ENCODE data around the gene PRKCE. TPM values are rescaled to one million over a fixed set of nuclear protein-coding genes. Genes with fewer than 3 reads are reported as not detected.

PRKCE gene
- total RNA-seq, 2 experiments from 2014 or later = 17.0 to 42.1 TPM

GRCh38 chr2:45904946-45905631 lies 253.6 kb downstream of the PRKCE start:
- CTCF ChIA-PET (ENCODE audit: unreplicated experiment) = no interaction called here
- Histone ChIP-seq H3K9me2 (ENCODE audit: insufficient read depth, low read length) (no peaks in the 10 kb centered on the region), H2AFZ (ENCODE audit: low read length) (no peak overlapping the region), H3K4me1 (ENCODE audit: insufficient read depth, low read length, poor library complexity, severe bottlenecking) (peaks cover 10% of the 10 kb centered on the region), H3K4me3 (ENCODE audit: low read depth, low read length, poor library complexity, severe bottlenecking) (no peak overlapping the region), H3K79me2 (ENCODE audit: insufficient read depth, low read depth, low read length) (no peaks in the 10 kb centered on the region), H3K36me3 (ENCODE audit: insufficient read depth, low read length) (no peaks in the 10 kb centered on the region), H4K20me1 (ENCODE audit: insufficient read depth, low read length) (no peaks in the 10 kb centered on the region), H3K4me2 (ENCODE audit: low read length) (no peak overlapping the region), H3K9me3 (ENCODE audit: low read length) (no peaks in the 10 kb centered on the region), H3K27ac (ENCODE audit: low read depth, low read length, poor library complexity, severe bottlenecking) (no peak overlapping the region)
- TF ChIP-seq CTCF (conservative IDR thresholded peaks at IDR 0.05; ENCODE audit: low read length) (no peak), EZH2phosphoT487 (IDR thresholded peaks at IDR 0.05; ENCODE audit: borderline replicate concordance, low read depth, low read length) (no peak)
- POLR2A ChIA-PET = interaction anchor here (0.7 kb wide), 2 partner anchors 19 to 36 kb away, joined by 3 read pairs; no protein-coding TSS in a partner anchor
- DNase-seq (ENCODE audit: low spot score) = no peak
- BruUV-seq (replicated peaks) = no TSS peak
- intact Hi-C loops (cut with micrococcal nuclease; ENCODE audit: unreplicated experiment) = no loop called here

GRCh38 chr2:45905632-45905958 lies 254.1 kb downstream of the PRKCE start:
- no peak overlapping the region for H3K27ac ChIP-seq (ENCODE audit: low read depth, low read length, poor library complexity, severe bottlenecking)
- no peaks in the 10 kb centered on the region for H4K20me1 ChIP-seq (ENCODE audit: insufficient read depth, low read length)
- no peaks in the 10 kb centered on the region for H3K9me3 ChIP-seq (ENCODE audit: low read length)
- DNase-seq (ENCODE audit: low spot score) = no peak
- H3K4me1 ChIP-seq (ENCODE audit: insufficient read depth, low read length, poor library complexity, severe bottlenecking) = peaks cover 12% of the 10 kb centered on the region
- H3K4me3 ChIP-seq (ENCODE audit: low read depth, low read length, poor library complexity, severe bottlenecking) = no peak overlapping the region
- no peak for TF ChIP-seq CTCF (conservative IDR thresholded peaks at IDR 0.05; ENCODE audit: low read length)
- TF ChIP-seq EZH2phosphoT487 (IDR thresholded peaks at IDR 0.05; ENCODE audit: borderline replicate concordance, low read depth, low read length) = no peak
- H3K36me3 ChIP-seq (ENCODE audit: insufficient read depth, low read length) = no peaks in the 10 kb centered on the region
- intact Hi-C loops (cut with micrococcal nuclease; ENCODE audit: unreplicated experiment) = no loop called here
- no TSS peak for BruUV-seq (replicated peaks)
- ChIA-PET CTCF (ENCODE audit: unreplicated experiment) (no interaction called here), POLR2A (interaction anchor here (0.7 kb wide), 2 partner anchors 19 to 37 kb away, joined by 3 read pairs; no protein-coding TSS in a partner anchor)
- H2AFZ ChIP-seq (ENCODE audit: low read length) = no peak overlapping the region
- H3K9me2 ChIP-seq (ENCODE audit: insufficient read depth, low read length) = no peaks in the 10 kb centered on the region
- no peaks in the 10 kb centered on the region for H3K79me2 ChIP-seq (ENCODE audit: insufficient read depth, low read depth, low read length)
- no peak overlapping the region for H3K4me2 ChIP-seq (ENCODE audit: low read length)

GRCh38 chr2:45907592-45907991 lies 256.1 kb downstream of the PRKCE start:
- Histone ChIP-seq H4K20me1 (ENCODE audit: insufficient read depth, low read length) (no peaks in the 10 kb centered on the region), H3K4me2 (ENCODE audit: low read length) (no peak overlapping the region), H3K9me3 (ENCODE audit: low read length) (no peaks in the 10 kb centered on the region), H3K36me3 (ENCODE audit: insufficient read depth, low read length) (no peaks in the 10 kb centered on the region), H3K4me3 (ENCODE audit: low read depth, low read length, poor library complexity, severe bottlenecking) (no peak overlapping the region), H3K27ac (ENCODE audit: low read depth, low read length, poor library complexity, severe bottlenecking) (no peak overlapping the region), H3K79me2 (ENCODE audit: insufficient read depth, low read depth, low read length) (no peaks in the 10 kb centered on the region), H2AFZ (ENCODE audit: low read length) (no peak overlapping the region), H3K9me2 (ENCODE audit: insufficient read depth, low read length) (no peaks in the 10 kb centered on the region), H3K4me1 (ENCODE audit: insufficient read depth, low read length, poor library complexity, severe bottlenecking) (peaks cover 12% of the 10 kb centered on the region)
- ChIA-PET POLR2A (interaction anchor here (0.6 kb wide), 1 partner anchor 72 kb away, joined by 3 read pairs; no protein-coding TSS in a partner anchor), CTCF (ENCODE audit: unreplicated experiment) (no interaction called here)
- BruUV-seq (replicated peaks) = no TSS peak
- no peak for DNase-seq (ENCODE audit: low spot score)
- intact Hi-C loops (cut with micrococcal nuclease; ENCODE audit: unreplicated experiment) = no loop called here
- TF ChIP-seq EZH2phosphoT487 (IDR thresholded peaks at IDR 0.05; ENCODE audit: borderline replicate concordance, low read depth, low read length) (no peak), CTCF (conservative IDR thresholded peaks at IDR 0.05; ENCODE audit: low read length) (no peak)

Data from OCI-LY7 (cell line).